Measurements from ENCODE around the gene XPNPEP3.

- TF ChIP-seq CTCF (IDR thresholded peaks at IDR 0.05; ENCODE audit: low read length), result peak; percentile 78
- no peak for TF ChIP-seq EZH2 (IDR thresholded peaks at IDR 0.05; ENCODE audit: borderline replicate concordance, low read length)
Observed at GRCh38 chr22:40898850-40899357, 42.0 kb downstream of the XPNPEP3 start.
